Trophoblast cell (in vitro differentiated cells and primary cell): ENCODE results near the gene EIF2A.
A peak's percentile ranks its signal among the peaks of the same experiment; 100 is the strongest.

Experiments used
- DNase-seq, 2 donors: peaks; one replicate each; pipeline ENCODE4 v3.0.0-alpha.2; 2016
- H2AFZ ChIP-seq: 2 replicates; pipeline ENCODE4 v1.6.1; 2013; ENCODE audit warnings: low read length, moderate library complexity, mild to moderate bottlenecking; ENCODE audit not compliant: insufficient read depth, poor library complexity
- H2AK5ac ChIP-seq: 2 replicates; pipeline ENCODE4 v1.6.1; 2013; ENCODE audit warnings: mild to moderate bottlenecking, low read length
- H2BK120ac ChIP-seq: 2 replicates; pipeline ENCODE4 v1.6.1; 2013; ENCODE audit warnings: low read length, mild to moderate bottlenecking, moderate library complexity; ENCODE audit not compliant: insufficient read depth, poor library complexity
- H2BK12ac ChIP-seq: 2 replicates; pipeline ENCODE4 v1.6.1; 2013; ENCODE audit warnings: mild to moderate bottlenecking, low read length, moderate library complexity
- H2BK5ac ChIP-seq: 2 replicates; pipeline ENCODE4 v1.6.1; 2013; ENCODE audit warnings: low read length, low read depth, moderate library complexity, mild to moderate bottlenecking; ENCODE audit not compliant: poor library complexity
- H3K14ac ChIP-seq: 2 replicates; pipeline ENCODE4 v1.6.1; 2013; ENCODE audit warnings: mild to moderate bottlenecking, low read length
- H3K18ac ChIP-seq: 2 replicates; pipeline ENCODE4 v1.6.1; 2013; ENCODE audit warnings: mild to moderate bottlenecking, low read length
- H3K23ac ChIP-seq: 2 replicates; pipeline ENCODE4 v1.6.1; 2013; ENCODE audit warnings: low read length
- H3K27ac ChIP-seq: 2 replicates; pipeline ENCODE4 v1.5.1; 2013; ENCODE audit warnings: low read depth, mild to moderate bottlenecking, inconsistent platforms, low read length, moderate library complexity
- H3K27me3 ChIP-seq: 2 replicates; pipeline ENCODE4 v1.6.1; 2013; ENCODE audit warnings: inconsistent platforms, mild to moderate bottlenecking, low read length, moderate library complexity; ENCODE audit not compliant: insufficient read depth
- H3K36me3 ChIP-seq, 2 experiments: 1 replicate in 1 of 2; 2 replicates in 1 of 2; pipeline ENCODE4 v1.6.1; 2013; ENCODE audit warnings: low read length in 2 of 2, mild to moderate bottlenecking in 2 of 2, moderate library complexity in 1 of 2; ENCODE audit not compliant: insufficient read depth in 2 of 2, control insufficient read depth in 1 of 2
- H3K4ac ChIP-seq: 2 replicates; pipeline ENCODE4 v1.6.1; 2013; ENCODE audit warnings: low read depth, mild to moderate bottlenecking, low read length, moderate library complexity
- H3K4me1 ChIP-seq, 2 experiments: 1 replicate in 1 of 2; 2 replicates in 1 of 2; pipeline ENCODE4 v1.6.1; 2013; ENCODE audit warnings: low read length in 2 of 2, mild to moderate bottlenecking in 2 of 2, moderate library complexity in 1 of 2; ENCODE audit not compliant: insufficient read depth in 2 of 2, control insufficient read depth in 1 of 2
- H3K4me2 ChIP-seq: 2 replicates; pipeline ENCODE4 v1.6.1; 2013; ENCODE audit warnings: inconsistent platforms, mild to moderate bottlenecking, low read length, moderate library complexity
- H3K4me3 ChIP-seq: 2 replicates; pipeline ENCODE4 v1.5.1; 2013; ENCODE audit warnings: mild to moderate bottlenecking, low read depth, low read length, inconsistent platforms
- H3K79me1 ChIP-seq: one replicate; pipeline ENCODE4 v1.6.1; 2013; ENCODE audit warnings: low read length
- H3K79me2 ChIP-seq: 2 replicates; pipeline ENCODE4 v1.6.1; 2013; ENCODE audit warnings: low read length, mild to moderate bottlenecking; ENCODE audit not compliant: control insufficient read depth, insufficient read depth, poor library complexity
- H3K9ac ChIP-seq: 2 replicates; pipeline ENCODE4 v1.6.1; 2013; ENCODE audit warnings: mild to moderate bottlenecking, low read length
- H3K9me3 ChIP-seq: 2 replicates; pipeline ENCODE4 v1.6.1; 2013; ENCODE audit warnings: low read depth, mild to moderate bottlenecking, control low read depth, inconsistent platforms, low read length; ENCODE audit not compliant: insufficient read depth
- H4K12ac ChIP-seq: 2 replicates; pipeline ENCODE4 v1.6.1; 2013; ENCODE audit warnings: low read depth, mild to moderate bottlenecking, low read length, moderate library complexity
- H4K8ac ChIP-seq: 2 replicates; pipeline ENCODE4 v1.6.1; 2013; ENCODE audit warnings: low read depth, mild to moderate bottlenecking, low read length, moderate library complexity
- H4K91ac ChIP-seq: one replicate; pipeline ENCODE4 v1.6.1; 2013; ENCODE audit warnings: low read depth, mild to moderate bottlenecking, low read length, moderate library complexity
- WGBS: extraction: QIAGEN DNeasy Blood & Tissue Kit; methylation state at CpG from one replicate; pipeline ENCODE4 v1.1.7; 2013; ENCODE audit warnings: missing lambda C conversion rate; ENCODE audit not compliant: insufficient read length, insufficient coverage; ENCODE audit errors: extremely low coverage; 5-methylcytosine and 5-hydroxymethylcytosine counted together

EIF2A gene

DNA sequence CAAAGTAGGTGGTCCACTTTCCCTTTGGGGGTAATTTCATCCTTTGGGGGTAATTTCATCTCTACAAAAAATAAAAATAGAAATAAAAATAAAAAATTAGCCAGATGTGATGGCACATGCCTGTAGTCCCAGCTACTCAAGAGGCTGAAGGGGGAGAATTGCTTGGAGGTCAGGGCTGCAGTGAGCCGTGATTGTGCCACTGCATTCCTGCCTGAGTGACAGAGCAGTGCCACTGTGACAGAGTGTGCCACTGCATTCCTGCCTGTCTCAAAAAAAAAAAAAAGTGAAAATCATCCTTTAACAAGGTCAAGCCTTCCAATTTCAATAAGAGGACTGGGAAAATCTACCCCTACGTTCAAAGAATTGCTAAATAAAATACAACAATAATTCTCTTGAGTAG lies 23.0 kb upstream of the EIF2A start:
- Histone ChIP-seq H2BK120ac (no peak overlapping the region), H2AFZ (no peak overlapping the region), H4K8ac (no peak overlapping the region), H3K36me3 (peaks cover 0 to 2% of the 10 kb centered on the region in 2 experiments), H2BK12ac (no peak overlapping the region), H3K4me3 (no peak overlapping the region), H4K91ac (no peak overlapping the region), H2AK5ac (no peak overlapping the region), H3K79me2 (no peaks in the 10 kb centered on the region), H3K9ac (no peak overlapping the region), H3K4ac (no peak overlapping the region), H3K18ac (no peak overlapping the region), H3K27ac (no peak overlapping the region), H2BK5ac (no peak overlapping the region), H3K14ac (no peak overlapping the region), H3K9me3 (no peaks in the 10 kb centered on the region), H3K4me2 (no peak overlapping the region), H4K12ac (no peak overlapping the region), H3K4me1 (no peaks in the 10 kb centered on the region), H3K27me3 (no peaks in the 10 kb centered on the region), H3K23ac (no peak overlapping the region), H3K79me1 (no peaks in the 10 kb centered on the region)
- DNase-seq = no peak
- no CpG with 5 or more reads among the region's 2 CpGs for WGBS

DNA sequence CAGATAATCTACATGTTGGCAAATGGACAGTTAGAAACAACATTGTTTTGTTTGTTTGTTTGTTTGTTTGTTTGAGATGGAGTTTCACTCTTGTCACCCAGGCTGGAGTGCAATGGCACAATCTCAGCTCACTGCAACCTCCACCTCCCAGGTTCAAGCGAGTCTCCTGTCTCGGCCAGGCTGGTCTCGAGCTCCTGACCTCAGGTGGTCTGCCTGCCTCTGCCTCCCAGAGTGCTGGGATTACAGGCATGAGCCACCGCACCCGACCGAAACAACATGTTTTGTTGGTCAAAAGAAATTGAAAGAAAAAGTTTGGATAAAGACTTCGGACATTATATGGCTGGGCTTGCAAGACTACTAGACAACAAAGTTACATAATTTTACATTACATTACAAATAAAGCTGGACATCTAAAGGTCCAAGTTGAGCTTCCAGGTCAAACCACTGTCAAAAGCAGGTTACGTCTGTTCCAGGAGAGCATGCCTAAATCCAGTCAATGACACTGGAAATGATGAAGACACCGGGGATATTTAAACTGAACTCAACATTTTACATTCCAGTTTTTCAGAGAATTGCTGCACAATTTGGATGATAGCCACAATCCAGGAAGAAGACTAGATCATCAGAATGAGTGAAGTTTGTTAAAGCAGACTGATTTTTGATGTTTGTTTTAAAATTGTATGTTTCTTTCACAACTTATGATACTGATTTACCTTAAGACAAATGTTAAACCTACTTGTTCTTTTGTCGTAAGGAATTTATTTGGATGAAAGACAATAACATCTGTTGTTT lies 18.9 kb upstream of the EIF2A start:
- no peak overlapping the region for H4K12ac ChIP-seq
- H3K4ac ChIP-seq = no peak overlapping the region
- H3K18ac ChIP-seq = no peak overlapping the region
- no peak overlapping the region for H3K4me2 ChIP-seq
- no peak overlapping the region for H3K9ac ChIP-seq
- H2BK120ac ChIP-seq = no peak overlapping the region
- H3K14ac ChIP-seq = no peak overlapping the region
- no peaks in the 10 kb centered on the region for H3K36me3 ChIP-seq
- H2AFZ ChIP-seq = no peak overlapping the region
- no peak overlapping the region for H4K8ac ChIP-seq
- no peak overlapping the region for H2BK5ac ChIP-seq
- no peaks in the 10 kb centered on the region for H3K79me2 ChIP-seq
- H2BK12ac ChIP-seq = no peak overlapping the region
- no peaks in the 10 kb centered on the region for H3K9me3 ChIP-seq
- no peak overlapping the region for H3K4me3 ChIP-seq
- H2AK5ac ChIP-seq = no peak overlapping the region
- H3K79me1 ChIP-seq = no peaks in the 10 kb centered on the region
- H3K27me3 ChIP-seq = no peaks in the 10 kb centered on the region
- no peak overlapping the region for H3K23ac ChIP-seq
- no CpG with 5 or more reads among the region's 10 CpGs for whole genome bisulfite sequencing
- no peak for DNase-seq
- no peak overlapping the region for H4K91ac ChIP-seq
- H3K27ac ChIP-seq = no peak overlapping the region
- no peaks in the 10 kb centered on the region for H3K4me1 ChIP-seq

DNA sequence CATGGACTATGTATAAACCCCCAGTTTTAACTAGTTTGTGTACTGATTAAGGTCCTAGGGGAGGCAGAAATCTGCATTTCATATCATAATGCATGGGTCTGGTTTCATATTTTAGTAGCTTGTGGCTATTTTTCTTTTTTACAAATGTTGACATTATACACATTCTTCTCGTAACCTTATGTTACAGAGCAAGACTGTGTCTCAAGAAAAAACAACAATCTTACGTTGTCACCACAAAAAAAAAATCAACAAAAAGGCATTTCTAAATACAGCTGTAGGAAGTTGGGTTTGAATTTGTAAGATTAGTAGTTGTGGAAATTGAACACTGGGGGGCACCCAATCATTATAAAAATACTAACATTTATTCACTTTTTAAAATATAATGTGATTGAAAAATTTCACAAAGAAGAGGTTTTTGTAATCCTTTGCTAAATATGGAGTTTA lies 18.2 kb upstream of the EIF2A start:
- Histone ChIP-seq H2BK5ac (no peak overlapping the region), H3K4ac (no peak overlapping the region), H2AFZ (no peak overlapping the region), H4K12ac (no peak overlapping the region), H3K27me3 (no peaks in the 10 kb centered on the region), H3K9me3 (no peaks in the 10 kb centered on the region), H3K9ac (no peak overlapping the region), H2AK5ac (no peak overlapping the region), H3K4me2 (no peak overlapping the region), H4K8ac (no peak overlapping the region), H2BK12ac (no peak overlapping the region), H3K4me3 (no peak overlapping the region), H2BK120ac (no peak overlapping the region), H3K4me1 (no peaks in the 10 kb centered on the region), H3K14ac (no peak overlapping the region), H3K23ac (no peak overlapping the region), H4K91ac (no peak overlapping the region), H3K36me3 (no peaks in the 10 kb centered on the region), H3K79me1 (no peaks in the 10 kb centered on the region), H3K27ac (no peak overlapping the region), H3K79me2 (no peaks in the 10 kb centered on the region), H3K18ac (no peak overlapping the region)
- peak in 1 of 2 donors; percentile 8 for DNase-seq
- WGBS = no CpG with 5 or more reads among the region's 2 CpGs

DNA sequence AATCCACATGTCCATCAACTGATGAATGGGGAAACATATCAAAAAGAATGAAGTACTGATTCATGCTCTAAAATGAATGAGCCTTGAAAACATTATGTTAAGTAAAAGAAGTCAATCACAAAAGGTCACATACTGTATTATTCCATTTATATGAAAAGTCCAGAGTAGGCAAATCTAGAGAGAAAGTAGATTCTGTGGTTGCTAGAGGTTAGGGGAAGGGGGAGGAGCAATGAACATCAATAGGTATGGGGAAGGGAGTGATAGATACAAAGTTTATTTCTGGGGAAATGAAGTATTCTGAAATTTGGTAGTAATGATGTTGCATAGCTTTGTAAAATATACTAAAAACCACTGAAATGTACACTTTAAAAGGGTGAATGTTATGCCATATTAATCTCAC lies 14.8 kb upstream of the EIF2A start:
- DNase-seq = no peak

More for the DNA sequence above, 14.8 kb upstream of the EIF2A start:
- Histone ChIP-seq H3K4me3 (no peak overlapping the region), H4K12ac (no peak overlapping the region), H2AK5ac (no peak overlapping the region), H3K36me3 (no peaks in the 10 kb centered on the region), H3K4ac (no peak overlapping the region), H3K14ac (no peak overlapping the region), H2BK12ac (no peak overlapping the region), H3K4me2 (no peak overlapping the region), H3K9ac (no peak overlapping the region), H3K4me1 (no peaks in the 10 kb centered on the region), H3K18ac (no peak overlapping the region), H3K79me2 (no peaks in the 10 kb centered on the region), H4K8ac (no peak overlapping the region), H2BK120ac (no peak overlapping the region), H3K23ac (no peak overlapping the region), H2BK5ac (no peak overlapping the region), H4K91ac (no peak overlapping the region), H2AFZ (no peak overlapping the region), H3K27ac (no peak overlapping the region), H3K27me3 (no peaks in the 10 kb centered on the region), H3K9me3 (no peaks in the 10 kb centered on the region), H3K79me1 (no peaks in the 10 kb centered on the region)
